ENCODE results near the gene IQGAP2.
"Not testable (repeated sequence)": the region's sequence is repeated elsewhere in the genome, so short reads cannot be mapped to it uniquely, and the experiment has no call there.

IQGAP2 gene, protein sequence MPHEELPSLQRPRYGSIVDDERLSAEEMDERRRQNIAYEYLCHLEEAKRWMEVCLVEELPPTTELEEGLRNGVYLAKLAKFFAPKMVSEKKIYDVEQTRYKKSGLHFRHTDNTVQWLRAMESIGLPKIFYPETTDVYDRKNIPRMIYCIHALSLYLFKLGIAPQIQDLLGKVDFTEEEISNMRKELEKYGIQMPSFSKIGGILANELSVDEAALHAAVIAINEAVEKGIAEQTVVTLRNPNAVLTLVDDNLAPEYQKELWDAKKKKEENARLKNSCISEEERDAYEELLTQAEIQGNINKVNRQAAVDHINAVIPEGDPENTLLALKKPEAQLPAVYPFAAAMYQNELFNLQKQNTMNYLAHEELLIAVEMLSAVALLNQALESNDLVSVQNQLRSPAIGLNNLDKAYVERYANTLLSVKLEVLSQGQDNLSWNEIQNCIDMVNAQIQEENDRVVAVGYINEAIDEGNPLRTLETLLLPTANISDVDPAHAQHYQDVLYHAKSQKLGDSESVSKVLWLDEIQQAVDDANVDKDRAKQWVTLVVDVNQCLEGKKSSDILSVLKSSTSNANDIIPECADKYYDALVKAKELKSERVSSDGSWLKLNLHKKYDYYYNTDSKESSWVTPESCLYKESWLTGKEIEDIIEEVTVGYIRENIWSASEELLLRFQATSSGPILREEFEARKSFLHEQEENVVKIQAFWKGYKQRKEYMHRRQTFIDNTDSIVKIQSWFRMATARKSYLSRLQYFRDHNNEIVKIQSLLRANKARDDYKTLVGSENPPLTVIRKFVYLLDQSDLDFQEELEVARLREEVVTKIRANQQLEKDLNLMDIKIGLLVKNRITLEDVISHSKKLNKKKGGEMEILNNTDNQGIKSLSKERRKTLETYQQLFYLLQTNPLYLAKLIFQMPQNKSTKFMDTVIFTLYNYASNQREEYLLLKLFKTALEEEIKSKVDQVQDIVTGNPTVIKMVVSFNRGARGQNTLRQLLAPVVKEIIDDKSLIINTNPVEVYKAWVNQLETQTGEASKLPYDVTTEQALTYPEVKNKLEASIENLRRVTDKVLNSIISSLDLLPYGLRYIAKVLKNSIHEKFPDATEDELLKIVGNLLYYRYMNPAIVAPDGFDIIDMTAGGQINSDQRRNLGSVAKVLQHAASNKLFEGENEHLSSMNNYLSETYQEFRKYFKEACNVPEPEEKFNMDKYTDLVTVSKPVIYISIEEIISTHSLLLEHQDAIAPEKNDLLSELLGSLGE (N-terminal part only)

DNA sequence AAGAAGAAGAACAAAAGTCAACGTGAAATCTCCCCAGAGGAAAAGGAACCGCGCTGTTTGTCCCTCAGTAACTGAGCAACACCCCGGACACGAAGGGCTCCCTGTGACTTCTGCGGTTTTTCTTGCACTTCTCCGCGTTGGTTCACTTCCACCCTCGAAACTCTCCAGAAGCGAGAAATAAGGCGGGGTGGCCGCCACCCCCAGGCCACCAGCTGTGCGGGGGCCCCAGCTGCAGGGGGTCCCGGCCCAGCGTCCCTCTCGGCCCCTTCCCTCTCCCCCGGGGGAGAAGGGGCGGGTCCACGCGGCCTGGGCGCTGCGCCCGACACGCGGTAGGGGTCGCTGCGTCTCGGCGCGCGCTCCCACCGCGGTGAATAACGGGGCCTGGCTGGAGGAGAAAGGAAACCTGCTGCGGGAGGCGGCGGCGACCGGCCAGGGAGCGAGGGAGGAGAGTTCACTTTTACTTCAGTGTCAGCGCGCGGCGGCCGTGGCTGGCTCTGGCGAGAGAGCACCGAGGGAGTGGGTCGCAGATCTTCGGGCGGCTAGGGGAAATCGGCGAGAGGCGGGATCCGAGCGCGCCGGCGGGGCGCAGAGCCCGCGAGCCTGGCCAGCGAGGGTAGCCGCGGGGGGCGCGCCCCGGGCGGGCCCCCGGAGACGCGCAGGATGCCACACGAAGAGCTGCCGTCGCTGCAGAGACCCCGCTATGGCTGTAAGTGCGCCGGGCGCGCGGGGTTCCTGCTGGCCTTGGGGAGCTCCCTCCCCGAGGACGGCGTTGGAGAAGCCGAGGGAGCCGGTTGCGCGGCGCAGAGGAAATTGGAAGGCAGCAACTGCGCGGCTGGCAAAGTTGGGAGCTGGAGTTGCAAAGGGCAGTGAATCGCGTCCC, at the start of gene IQGAP2:
IQGAP2 (plus strand) TSS at position 400 of the 880 bp plus-strand sequence; CDS start at position 661, 261 bp downstream.
- peak; percentile 89 to 90 for DNase-seq

DNA sequence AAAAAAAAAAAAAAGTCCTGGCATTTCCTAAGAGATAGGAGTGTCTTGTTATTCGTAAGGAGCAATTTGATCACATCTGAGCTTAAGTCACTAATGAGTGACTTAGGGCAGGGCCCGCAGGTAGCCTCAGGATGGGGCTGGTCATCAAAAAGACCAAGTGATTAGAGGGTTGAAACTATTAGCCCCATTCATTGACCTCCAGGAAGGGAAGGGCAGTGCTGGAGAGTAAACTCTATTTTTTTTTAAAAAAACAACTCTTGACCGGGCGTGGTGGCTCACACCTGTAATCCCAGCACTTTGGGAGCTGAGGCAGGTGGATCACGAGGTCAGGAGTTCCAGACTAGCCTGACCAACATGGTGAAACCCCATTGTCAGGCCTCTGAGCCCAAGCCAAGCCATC, 46.2 kb upstream of the IQGAP2 start:
- no peak for DNase-seq

DNA sequence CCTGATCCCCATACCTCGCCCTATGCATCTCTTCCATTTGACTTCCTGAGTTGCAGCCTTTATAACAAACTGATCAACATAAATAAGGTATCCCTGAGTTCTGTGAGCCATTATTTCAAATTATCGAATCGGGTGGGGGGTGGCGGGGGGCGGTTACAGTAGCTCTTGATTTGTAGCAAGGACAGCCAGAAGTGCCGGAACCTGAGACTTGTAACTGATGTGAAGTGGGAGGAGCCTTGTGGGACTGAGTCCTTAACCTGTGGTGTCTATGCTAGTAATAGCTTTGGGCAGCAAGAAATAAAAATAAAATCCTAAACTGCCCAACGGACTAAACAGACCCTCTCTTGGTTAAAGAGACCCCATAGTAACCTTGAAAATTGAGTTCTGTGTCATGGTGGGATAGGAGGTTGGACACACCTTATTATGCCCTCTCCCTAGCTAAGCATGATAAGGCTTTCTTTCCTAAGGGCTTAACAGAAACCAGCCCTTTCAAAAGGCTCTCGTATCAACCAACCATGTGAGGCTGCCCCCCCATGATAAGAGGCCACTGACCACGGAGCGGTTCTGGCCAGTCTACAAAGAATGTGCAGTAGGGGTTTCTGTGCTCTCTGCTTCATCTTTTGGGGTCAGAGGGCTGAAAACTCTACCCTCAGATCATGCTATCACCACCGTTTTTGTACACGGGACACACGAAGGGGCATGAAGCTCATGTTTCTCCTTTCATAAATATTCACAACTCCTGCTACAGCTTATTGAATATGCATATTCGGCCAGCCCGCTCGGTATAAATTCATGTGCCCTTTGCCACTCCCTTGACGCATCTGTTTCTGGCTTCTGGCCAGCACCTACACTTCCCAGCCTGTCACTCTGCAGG, 39.5 kb upstream of the IQGAP2 start:
- DNase-seq = peak in 1 of 2 donors; percentile 10

DNA sequence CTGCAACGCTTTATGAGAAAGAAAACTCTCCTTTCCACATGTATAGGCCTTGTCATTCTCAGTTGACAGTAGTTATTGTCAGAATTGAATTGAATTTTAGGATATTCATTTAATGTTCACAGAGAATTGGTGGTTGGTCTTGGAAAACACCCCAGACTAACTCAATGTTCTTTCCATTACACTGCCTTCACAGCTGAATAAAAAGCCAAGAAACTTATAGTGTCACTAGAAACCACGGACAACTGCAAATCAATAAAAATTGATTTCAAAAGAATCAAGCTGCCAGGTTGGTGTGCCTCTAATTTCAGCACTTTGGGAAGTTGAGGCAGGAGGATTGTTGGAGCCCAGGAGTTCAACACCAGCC, 38.9 kb upstream of the IQGAP2 start:
- no peak for DNase-seq

DNA sequence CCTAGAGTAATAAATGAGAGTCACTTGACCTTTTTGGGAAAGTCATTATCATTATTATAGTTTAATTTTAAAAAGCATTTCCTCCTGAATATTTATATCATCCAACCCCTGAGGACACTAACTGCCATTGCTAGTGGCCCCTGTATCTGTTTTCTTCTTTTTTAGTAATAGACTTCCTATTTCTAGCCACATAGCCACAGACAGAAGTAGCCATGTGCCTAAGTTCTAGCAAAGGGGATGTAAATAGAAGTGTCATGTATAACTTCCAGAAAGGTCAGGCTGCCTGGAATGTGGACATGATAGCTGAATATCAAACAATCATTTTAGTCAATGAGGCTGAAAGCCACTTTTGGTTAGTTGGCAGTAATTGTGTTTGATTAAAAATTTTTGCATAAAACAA, 37.5 kb upstream of the IQGAP2 start:
- DNase-seq = no peak

DNA sequence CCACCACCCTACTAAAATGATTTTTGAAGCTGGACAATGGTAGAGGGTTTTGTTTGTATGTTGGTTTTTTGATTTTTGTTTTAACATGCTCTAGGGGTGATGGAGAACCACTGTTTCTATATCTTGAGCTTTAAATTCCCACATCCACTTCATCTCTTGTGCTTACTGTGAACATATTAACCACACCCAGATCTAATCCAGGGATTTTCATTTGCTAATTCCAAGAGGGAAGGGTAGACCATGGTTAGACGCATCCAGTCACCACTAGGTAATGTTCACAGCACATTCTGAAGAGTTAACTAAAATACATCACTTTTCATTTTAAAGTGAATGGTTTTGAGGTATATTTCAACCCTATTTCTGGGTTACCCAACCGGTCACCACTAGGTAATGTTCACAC, 36.5 kb upstream of the IQGAP2 start:
- DNase-seq = no peak

DNA sequence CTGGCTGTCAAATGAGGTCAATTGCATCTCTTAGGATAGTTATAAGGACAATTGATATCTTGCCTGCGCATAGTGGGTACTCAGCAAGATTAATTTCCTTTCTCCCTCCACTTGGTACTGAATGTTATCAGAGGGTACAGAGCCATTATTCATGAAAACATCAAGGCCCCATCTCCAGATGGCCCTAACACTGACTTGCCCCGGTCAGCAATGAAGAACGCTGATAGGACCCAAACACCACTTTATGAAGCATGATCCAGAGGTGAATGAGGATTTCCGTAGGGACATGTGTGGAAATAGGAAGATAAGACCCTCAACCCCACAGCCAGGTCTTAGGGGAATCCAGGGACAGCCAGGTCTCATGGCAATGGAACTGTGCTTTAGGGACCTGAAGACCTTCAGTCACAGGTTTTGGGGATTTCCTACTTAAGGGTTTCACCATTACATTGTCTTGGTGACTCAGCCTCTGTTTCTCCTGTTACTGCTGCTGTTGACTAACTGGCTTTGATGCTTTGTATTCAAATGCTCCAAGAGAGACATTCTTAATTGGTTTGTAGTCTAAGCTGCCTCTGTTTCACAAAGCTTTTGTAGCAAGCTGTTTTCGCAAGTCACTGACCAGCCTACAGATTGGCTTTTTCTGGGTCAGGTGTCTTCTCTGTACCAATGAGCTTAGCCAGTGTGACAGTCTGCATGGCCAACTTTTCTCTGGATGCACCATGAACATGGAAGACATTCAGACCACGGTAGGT, 35.3 kb upstream of the IQGAP2 start:
- DNase-seq = peak in 1 of 2 donors; percentile 4

DNA sequence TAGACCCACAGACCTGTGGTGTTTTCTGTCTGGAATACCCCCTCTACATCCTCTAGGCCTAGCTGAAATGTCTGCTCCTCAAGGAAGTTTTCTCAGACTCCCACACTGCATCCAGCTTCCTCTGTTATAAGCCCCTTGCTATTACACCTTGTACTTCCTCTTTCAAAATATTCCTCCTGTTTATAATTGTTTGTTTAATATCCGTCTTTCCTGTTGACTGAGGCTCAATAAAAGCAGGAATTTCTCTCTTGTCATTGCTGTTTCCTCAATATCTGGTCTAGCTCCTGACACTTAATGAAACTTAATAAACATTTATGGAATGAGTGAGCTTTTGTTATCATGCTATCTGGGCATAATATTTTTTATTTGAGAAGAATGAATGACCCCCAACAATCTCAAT, 34.1 kb upstream of the IQGAP2 start:
- no peak for DNase-seq

DNA sequence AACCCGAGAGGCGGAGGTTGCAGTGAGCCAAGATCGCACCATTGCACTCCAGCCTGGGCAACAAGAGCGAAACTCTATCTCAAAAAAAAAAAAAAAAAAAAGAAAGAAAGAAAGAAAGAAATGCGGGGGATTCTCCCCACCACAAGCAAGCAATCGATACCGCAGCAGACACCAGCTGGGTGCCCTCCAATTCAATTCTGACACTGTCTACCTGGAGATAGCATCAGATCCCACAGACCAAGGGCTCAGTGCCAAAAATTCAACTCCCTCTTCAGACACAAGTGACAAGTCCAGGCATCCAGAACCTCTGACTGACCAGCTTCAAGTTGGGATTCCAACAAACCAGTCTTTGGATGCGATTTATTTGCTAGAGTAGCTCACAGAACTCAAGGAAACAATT, 33.4 kb upstream of the IQGAP2 start:
- not testable (repeated sequence) for DNase-seq

DNA sequence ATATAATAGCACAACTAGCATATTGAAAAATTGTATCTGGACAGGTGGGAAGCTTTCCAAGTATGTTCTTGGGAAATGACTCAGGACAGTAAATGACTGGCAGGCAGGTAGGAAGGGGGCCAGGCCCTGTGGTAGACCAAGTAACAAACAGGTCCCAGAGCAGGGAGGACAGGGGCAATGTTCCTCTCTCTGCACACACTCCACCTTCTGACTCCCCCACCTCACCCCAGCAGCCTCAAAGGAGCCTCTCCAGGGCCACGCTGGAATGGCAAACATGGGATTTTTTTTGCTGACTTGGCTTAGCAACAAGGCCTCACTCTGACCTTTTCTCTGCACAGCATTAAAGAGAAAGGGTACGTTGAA, 31.1 kb upstream of the IQGAP2 start:
- no peak for DNase-seq

DNA sequence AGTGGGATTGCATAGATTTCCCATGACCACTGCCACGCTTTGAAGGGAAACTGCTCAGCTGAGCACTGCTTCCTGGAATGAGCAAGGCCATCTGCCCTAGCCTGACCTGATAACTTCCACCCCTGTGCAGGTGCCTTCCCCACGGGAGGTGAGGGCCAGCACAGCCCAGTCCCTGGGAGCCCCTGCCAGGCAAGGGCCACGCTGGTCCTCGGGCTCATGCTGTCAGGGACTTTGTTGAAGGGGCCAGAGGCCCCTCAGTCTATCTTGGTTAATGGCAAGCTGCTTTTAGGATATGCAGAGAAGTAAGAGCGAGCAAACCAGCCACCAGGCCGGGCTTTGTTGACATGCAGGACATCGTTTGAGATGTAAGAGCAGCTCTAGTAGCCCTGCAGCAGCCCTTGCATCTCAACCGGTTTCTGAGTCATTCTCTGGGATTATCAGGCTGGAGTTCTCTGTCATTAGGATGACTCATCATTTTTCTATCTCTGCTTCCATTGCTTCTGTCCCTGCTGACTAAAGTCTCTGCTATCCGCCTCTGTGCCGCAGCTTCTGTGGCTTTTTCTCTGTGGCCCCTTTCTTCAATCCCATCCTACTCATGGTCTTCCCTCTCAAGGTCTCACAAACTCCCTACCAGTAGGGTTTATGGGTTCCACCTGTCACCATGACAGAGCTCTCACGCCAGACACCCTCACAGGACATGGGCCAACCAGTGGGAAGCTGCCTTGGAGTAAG, 30.6 kb upstream of the IQGAP2 start:
- DNase-seq = no peak

DNA sequence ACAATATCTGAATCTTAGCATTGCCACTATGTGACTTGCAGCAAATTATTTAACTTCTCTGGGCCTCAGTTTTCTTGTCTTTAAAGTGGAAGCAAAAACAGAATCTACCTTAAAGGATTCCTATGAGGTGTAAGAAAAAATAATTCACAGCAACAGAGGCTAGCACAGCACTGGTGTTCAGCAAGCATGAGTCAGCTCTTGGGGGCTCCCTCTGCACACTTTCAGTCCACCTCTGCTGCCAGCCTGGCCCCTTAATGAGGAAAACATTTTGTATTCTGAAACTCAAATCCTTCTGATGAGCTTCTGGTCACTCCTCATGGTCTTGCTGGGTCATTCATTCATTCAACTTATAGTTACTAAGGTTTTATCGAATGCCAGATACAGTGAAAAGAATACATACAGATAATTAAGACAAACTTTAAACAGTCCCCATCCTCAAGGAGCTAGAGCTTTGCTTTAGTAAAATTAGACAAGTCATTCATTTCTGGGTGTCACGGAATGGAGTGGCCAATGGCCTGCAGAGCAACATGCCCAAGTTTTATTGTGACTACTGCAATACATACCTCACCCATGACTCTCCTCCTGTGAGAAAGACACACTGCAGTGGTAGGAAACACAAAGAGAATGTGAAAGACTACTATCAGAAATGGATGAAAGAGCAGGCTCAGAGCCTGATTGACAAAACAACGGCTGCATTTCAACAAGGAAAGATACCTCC, 26.8 kb upstream of the IQGAP2 start:
- DNase-seq = no peak

DNA sequence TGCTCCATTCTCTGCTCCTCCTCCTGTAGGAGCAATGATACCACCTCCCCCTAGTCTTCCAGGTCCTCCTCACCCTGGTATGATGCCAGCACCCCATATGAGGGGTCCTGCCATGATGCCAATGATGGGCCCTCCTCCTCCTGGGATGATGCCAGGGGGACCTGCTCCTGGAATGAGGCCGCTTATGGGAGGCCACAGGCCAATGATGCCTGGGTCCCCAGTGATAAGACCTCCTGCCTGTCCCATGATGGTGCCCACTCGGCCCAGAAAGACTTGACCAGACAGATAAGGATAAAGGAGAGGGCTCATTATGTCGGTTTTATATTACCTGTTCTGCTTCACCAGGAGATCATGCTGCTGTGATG, 26.2 kb upstream of the IQGAP2 start:
- no peak for DNase-seq

DNA sequence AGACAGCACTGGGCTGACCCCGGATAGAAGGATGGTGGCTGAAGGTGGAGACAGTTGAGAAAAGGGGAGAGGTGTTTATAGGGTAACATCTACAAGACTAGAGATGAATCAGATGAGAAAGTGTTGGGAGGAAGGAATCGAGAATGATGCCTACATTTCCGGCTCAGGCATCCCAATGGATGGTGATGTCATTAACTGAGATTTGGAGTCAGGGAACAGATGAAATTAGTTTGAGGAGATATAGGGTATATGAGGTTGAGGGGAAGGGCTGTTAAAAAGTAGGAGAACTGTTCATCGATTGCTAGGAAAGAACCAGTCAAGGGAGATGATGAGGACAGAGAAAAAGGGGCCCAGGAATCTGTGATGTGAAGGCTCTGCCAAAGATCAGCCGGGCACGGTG, 24.7 kb upstream of the IQGAP2 start:
- DNase-seq = no peak

DNA sequence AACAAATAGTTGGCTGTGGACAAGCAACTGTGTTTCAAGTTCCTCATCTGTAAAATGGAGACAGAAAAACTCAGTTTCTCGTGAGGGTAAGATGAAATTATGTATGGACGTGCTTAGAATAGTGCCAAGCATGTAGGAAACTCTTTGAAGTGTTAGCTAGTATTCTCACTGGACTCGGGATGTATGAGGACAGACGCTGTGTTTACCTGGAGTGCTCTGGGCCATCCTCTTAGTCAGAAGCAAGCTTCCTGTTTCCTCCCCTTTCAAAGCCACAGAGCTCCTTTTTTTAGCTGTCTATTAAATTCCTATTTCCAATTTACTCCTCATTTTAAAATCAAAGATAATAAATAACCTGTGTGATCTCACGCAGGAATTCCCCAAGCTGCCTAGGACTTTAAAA, 23.8 kb upstream of the IQGAP2 start:
- DNase-seq = peak in 1 of 2 donors; percentile 22

DNA sequence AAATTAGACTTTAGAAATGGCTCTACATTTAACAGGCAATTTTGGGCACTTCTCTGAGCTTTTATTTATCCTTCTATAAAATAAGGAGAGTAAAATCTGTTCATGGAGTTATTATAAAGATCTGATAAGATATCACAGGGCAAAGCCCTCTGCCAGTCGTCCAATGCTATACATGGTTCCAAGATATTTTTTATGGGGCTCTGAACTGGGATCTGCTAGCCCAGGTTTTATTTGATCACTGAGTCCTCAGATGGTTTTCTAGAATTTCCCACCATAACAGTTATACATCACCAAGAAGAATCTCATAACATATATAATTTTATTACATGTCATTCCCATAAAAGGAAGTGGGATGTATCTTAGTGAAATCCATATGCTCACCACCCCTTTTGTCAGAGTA, 23.2 kb upstream of the IQGAP2 start:
- DNase-seq = no peak

DNA sequence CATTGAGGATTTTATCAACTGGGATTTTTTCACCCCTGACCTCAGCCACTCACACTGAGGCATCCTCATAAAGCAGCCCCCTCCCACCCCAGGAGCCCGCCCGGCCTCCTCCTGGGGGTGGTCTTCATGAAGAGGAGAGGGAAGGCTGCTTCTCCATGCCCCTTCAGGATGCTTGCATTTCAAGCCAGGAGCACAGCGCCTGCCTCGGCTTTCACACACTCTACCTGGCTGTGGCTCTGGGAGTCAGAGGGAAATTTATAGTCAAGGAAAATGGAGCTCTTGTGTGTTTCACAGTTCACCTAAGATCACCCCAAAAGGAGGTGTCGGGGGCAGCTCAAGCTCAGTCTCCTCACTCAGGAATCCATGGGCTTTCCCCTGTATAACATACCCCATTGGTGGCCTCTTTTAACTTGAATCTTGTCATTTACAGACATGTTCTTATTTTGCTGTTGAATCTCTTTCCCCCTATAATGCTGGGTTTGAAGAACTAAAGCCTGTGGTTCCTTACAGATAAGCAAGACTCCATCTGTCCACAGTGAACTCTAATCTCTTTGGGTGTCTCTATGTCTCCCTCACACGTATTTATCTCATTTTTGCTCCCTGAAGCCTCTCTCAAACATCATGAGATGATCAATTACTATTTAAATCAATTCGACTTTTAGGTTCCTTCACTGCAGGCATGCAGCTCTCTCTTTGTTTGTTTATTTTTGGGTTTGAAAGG, 22.6 kb upstream of the IQGAP2 start:
- DNase-seq = no peak

DNA sequence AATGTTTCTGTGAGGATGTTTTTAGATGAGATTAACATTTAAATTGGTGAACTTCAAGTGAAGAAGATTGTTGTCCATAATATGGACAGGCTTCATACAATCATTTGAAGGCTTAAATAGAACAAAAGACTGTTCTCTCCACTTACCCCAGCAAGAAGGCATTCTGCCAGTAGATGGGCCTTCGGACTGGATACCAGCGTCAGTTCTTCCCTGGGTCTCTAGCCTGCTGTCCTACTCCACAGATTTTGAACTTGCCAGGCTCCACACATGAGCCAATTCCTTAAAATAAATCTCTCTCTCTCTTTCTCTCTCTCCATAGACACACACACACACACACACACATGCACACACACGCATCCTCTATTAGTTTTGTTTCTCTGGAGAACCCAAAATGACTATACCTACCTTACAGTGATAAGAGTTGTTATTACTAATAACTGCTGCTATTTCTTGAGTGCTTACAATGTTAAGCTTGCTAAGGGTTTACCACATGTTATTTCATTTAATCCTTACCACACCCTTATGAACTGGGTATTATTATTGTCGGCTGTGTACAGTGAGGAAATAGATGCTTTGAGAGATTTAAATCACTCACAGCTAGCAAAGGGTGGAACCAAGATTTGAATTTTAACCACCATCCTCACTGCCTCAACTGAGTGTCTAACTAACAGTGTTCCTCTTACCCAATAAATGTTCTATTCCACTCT, 19.8 kb upstream of the IQGAP2 start:
- peak in 1 of 2 donors; percentile 14 for DNase-seq
